HG03025 (cell line): ENCODE results near the gene IDH3A.

Source experiments
- ATAC-seq: cut with Tn5 transposase; IDR thresholded peaks from one replicate; pipeline ENCODE4 v1.9.1; 2021; ENCODE audit warnings: mild to moderate bottlenecking, moderate library complexity; ENCODE audit not compliant: unreplicated experiment, low FRiP score

Gene IDH3A

DNA sequence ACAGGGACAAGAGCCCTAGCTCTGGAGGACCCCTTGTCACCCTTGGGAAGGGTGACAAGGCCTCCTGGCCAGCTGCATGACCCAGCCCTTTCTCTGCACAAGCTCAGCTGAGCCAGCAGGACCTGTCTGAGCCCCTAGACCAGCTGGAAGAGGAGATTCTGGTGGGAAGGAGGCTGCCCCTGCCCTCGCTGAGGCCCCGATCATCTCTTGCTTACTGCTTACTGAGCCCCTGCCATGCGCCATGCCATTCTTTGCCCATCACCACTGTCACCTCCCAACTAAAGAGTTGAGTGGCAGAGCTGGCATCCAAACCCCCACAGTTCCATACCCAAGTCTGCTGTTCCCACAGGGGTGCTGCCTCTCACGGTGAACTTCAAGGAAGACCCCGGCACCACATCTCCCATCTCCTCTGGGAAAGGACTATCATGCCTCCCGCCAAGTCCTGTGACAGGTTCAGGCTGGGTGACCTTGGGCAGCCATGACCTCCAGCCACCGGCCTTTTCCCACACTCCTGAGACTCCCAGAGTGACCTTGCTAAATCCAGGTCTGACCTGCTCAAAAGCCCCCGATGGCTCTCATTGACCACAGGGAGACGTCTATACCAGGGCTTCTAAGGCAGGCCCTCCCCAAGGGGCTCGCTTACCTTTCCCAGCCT lies 51.2 kb downstream of the IDH3A start:
- ATAC-seq = no peak

DNA sequence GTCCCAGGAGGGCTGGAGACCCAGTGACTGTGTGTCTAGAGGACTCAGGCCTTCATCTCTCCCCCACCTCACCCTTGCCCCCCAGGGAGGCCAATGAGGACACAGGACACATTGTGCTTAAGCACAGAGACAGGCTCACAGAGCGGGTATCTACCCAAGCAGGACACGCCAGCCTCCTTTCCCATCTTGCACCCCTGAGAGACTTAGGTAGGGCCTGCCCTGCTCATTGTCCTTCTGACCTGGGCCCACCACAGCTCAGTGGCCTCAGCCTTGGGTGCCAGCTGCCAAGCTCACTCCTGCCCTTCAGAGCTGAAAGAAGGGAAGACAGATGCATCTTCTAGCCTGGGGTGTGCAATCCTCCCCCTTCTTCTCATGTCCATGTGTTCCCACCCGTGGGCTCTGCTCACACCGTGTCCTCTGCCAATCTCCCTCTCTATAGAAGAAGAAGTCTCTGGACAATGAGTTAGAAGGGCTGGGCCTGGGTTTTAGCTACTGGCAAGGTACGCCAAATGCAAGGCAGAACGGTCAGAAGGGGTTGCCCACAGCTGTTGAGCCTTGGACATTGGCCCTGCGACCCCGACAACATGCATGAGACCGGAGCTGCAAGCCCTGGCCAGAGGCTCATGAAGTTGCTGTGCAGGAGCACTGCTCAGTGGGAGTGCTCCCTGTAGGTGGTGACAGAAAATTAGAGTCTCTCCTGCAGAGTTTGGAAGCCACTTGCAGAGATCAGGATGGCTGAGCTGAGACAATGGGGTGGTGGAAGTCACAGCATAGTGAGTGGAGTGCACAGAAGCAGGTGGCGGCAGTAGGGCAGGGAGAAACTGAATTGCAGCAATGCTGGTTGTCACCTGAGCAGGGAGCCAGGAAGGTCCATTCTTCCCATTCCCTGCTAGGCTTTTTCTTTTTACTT lies 52.4 kb downstream of the IDH3A start:
- no peak for ATAC-seq

DNA sequence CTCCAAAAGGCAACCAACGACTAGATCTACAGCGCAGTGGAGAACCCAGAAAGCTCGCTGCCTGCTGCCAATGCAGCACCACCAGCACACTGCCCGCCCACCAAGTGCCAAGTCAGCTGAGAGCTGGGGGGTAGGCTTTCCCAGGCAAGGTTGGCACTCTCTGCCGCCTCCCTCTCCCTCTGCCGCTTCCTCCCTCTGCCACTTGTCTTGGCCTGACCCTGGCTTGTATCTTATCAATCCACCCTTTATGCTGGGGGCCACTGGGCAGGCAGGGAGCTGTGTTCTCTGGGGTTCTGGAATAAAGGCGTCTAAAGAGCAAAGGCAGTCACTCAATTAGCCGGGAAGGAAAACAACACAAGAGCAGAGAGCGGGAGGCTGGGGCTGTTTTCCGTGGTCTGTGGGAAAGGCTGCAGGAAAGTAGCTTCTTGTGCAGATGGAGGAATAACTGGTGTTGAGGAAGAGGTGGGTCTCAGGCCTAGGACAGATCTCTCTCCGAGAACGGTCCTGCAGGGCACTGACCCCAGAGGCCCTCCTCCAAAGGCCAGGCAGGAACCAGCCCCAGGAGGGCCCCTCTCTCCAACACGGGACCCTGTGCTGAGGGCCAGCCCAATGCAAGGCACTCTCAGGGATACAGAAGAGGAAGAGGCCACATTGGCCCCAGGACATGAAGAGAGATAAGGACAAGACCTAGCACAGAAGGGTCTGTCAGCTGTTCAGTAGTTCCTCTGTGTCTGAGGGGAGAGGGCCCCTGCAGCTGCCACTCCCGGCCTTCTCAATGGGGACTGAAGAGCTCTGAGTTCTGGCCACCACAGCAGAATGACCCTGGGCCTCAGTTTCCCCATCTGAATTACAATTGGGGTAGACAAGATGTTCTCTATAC lies 54.4 kb downstream of the IDH3A start:
- no peak for ATAC-seq

DNA sequence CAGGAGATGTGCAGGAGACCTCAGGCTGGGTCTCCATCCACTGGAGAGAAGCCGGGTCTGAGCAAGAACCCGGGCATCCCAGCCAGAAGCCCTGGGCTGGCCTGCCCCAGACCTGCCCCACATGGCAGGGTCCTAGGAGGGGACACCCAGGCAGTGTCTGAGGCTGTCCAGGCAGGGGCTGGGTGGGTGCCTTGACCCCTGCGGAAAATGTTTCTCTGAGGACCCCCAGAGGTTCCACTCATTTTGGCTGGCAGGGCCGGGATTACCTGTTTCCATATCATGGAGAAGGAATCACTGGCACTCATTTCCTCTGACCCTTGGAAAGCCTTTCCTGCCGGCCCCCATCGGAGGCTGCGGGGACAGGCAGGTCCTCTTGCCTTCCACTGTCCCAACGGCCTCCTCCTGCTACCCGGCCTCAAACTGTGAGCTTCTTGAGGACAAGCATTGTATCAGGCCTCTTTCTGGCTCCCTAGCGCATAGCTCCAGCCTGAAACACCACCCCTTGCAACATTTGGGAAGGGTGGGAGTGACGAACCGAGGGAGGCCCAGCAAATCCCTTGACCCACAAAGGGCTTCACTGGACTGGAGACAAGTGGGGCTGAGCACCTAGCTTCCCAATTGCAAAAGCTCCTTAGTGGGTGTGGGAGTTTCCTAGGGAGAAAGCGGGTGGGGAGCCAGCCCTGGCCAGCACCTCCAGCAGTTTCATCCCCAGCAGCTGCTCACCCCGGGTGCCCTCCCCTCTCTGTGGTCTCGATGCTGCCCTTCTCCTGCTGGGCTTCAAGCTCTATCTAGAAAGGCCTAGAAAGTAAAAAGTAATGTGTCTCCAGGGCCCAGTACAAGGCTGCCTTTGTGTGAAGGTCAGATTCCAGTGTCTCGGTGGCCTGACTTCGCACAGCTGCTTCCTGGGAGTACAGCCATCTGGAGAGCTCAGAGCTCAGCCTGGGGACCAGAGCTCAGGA lies 55.5 kb downstream of the IDH3A start:
- ATAC-seq = no peak

DNA sequence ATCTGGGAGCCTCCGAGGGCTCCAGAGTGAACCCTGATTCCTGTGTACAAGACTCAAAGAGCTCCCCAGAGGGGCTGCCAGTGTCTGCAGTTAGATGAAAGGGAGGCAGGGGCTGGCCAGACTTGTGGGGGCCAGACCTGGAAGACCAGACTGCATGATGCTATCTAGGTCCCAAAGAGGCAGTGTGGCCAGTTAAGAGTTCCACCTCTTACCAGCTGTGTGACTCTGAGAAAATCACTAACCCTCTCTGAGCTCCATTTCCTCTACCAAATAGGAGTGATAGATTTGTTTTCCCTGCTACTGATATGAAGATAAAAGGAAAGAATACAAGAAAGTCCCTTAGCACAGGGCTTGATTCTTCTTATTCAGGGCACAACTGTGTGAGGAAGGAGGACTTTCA lies 56.2 kb downstream of the IDH3A start:
- ATAC-seq = no peak

DNA sequence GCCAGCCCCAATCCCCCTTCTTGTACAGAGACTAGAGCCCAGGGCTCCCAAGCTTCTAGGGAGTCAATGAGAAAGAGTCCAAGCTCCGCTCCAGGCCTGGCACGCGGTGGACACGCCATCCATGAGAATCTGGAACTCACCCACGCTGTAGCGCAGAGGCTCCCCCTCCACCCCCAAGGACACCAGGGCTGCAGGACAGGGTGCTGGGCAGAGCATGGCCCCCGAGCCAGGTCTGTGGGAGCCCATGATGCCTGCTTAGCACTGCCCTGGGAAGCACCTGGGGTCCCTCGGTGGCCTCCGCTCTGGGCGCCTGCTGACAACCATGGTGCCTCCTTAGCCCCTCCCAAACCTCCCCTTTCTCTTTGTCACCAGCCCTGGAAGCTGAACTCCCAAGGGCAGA lies 56.7 kb downstream of the IDH3A start:
- ATAC-seq = no peak

DNA sequence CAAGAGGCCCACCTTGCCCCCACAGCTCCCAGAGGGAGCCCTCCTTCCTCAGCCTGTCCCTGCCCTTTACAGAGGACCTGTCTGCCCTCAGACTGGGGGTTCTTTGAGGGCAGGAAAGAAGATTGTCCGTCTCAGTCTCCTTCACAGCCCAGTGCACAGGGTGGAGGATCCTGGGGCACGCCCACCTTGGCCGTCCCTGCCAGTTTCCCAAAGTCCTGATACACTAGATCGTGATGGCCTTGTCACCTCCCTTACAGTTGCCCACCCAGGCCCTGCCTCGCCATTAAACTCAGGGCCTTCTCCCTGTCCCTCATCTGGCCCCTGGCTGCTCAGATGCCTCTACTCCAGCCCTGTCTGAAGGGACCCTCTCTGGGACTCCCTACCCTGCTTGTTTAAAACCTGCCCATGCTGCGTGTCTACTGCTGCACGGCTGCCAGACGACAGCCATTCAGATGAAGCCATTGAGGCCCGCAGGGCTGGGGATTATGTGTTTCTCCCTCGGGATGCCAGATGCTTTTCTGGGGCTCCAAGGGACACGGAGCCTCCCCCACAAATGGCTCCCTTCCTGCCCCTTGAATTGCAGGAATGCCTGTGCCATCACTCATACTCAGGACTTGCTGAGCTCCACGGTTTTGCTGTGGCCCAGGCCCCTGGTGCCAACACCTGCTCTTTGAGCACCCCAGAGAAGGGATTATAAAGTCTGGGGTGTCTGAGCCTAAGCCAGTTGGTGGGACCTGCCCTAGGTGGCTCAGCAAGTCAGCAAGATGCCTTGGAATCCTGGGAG lies 57.4 kb downstream of the IDH3A start:
- ATAC-seq = no peak

DNA sequence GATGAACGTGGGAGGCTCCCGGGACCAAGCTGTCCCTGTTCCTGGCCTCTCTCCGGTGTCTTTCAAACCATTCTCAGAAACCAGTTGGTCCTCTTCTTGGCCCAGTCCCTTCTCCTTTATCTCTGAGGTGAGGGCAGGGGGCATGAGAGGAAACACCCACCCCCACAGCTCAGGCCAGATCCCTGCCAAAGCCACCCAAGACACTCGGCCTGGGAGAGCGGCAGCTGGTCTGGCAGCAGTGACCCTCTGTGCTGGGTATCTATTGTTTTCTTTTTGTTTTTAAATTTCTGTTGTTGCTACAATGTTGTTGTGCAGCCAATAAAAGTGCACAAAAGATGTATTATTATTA lies 57.9 kb downstream of the IDH3A start:
- no peak for ATAC-seq

DNA sequence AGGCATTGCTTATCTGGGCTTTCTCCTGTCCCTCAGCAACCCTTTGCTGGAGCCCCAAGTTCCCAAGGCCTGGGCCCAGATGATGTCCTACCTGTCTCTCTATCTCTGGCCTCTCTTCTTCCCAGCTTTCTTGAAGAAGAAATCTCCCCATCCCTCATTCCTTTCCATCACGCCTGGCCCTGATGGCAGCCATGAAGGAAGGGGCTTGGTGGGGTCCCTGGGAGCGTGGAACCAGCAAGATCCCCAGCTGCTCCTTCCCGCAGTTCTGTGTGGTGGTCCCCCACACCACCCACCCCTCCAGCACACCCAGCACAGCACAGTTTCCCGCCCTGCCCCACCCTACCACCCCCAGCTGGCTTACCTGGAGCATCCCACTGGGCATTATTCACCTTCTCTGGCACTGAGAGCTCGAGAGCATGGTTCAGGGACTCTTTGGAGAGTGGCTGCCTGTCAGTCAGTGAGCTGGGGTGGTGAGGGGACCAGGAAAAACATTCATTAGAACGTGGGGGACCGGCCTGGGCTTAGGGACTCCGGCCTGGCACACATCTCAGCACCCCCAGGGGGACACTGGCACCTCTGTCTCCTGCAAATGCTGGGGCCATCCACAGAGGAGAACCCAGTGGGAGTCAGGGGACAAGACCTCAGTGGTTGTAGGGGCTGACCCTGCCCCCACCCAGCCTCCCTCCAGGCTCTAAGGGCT lies 58.6 kb downstream of the IDH3A start:
- ATAC-seq = no peak

DNA sequence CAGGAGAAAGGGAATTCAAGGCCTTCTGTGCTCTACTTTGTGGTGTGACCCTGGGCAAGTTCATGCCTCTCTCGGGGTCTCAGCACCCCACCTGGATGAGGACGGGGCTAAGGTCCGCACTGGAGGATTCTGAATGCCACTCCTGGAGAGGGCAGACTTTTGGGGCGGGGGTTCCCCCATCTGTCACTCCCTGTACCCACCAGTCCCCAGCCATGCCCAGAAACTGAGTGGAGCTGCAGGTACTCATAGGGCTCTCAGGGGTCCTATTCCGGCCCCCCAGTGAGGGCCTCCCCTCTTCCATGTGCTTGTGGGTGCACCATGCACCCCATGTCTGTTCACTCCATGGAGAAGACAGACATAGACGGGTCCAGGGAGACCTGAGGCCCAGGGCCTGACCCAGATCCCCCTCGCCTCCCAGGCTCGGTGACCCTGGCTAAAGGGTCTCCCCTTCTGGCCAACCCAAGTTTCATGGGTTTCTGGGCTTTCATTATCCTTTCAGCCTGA lies 59.2 kb downstream of the IDH3A start:
- ATAC-seq = no peak

DNA sequence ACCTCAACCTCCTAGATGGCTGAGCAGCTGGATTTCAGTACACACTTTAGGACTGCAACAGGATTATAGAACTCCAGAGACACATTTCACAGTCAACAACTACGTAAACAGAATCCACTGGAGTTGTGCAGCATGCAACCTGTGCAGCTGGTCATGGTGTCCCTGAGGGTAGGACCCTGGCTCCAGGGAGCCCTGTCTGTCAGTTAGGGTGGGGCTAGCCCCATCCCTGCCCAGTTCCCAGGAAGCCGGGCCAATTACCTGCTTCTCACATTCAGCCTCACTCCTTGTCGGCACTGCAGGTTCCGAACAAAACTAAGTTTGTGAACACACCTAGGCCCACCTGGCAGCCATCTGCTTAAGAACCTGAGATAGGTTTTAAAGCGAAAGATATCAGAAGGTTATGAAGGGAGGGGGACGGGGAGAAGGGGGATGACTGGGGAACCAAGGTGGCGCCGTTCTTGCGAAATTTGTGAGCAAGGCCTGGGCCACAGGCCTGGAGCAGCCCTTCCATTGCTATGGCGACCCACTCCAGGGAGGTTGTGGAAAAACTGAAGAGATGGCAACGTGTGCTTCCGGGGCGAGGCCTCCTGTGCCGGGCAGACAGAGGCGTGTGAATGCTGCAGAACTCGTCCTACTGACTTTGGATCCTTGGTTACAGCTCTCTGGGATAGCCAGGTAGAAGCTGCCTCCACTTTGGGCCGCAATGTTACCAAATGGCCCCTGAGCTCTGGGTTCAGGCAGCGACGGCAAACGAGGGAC lies 59.9 kb downstream of the IDH3A start:
- no peak for ATAC-seq

DNA sequence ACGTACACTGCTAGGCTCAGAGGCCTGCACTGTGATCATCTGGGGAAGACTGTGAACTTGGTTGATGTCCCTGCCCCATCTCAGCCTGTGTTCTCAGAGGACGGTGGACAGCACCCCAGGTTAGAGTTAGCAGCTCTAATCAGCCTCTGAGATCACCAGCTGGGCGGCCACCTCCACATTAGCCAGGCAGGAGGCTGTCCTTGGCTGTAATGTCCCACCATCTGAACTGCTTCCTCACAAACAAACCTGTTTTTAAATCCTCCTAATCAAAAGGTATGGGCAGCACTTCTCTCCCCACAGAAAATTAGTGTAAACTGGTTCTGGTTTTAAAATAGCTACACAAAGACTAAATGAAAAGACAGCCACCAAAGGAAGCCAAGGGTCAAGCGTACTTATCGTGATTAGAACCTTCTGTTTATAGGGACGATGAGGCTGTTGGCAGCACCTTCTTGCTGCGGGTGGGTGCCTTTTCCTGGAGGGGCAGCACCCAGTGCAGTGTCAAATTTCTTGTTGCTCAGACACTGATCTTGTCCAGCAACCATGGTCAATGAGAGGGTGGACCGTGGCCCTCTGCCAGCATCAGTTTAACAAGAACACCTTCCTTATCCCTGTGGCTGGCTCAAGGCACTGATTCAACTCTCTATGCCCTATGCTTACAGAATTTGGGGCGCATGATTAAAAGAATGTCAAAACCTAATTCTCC lies 60.6 kb downstream of the IDH3A start:
- no peak for ATAC-seq

DNA sequence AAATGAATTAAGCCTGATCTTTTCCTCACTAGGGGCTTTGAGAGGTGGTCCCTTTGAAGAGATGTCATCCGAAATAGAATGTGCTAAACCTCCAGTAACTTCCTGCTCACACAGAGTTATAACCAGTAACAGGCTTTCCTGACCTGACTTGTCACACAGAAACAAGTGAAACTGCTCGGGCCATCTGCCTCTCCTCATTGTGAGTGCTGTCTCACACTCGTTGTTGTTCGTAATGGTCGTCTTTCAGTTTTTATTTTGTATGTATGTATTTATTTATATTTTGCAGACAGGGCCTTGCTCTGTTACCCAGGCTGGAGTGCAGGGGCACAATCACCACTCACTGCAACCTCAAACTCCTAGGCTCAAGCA lies 61.2 kb downstream of the IDH3A start:
- no peak for ATAC-seq

DNA sequence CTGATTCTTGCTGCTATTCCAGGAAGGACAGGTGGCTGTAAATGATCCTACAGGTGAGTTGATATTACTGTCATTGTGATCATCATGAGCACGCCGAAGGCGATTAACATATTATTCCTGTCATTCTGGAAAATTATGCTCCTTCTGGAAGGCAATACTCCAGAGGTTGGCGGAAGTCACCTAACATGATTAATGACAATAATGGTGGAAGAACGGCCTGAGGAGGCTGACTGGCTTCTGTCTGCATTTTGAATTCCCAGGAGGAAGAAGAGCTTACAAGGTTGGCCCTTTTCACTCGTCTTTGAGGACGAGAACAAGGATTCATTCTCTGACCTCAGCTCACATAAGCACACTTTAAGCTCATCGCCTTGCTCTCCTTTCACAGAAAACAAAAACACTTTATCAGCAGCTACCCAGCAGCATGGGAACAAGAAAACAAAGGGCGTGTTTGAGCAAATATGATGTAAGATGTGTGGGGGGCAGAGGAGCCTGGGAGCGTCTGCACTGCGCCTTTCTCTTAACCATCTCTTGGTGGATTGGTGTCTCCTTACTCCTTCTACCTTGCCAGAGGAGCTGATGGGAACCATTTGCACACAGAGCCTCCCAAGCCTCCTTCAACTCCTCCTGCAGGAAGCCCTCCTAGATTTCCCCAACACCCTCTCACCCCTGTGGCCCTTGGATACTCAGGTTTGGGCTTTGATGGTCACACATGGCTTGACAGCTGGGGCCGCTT lies 62.2 kb downstream of the IDH3A start:
- ATAC-seq = no peak

DNA sequence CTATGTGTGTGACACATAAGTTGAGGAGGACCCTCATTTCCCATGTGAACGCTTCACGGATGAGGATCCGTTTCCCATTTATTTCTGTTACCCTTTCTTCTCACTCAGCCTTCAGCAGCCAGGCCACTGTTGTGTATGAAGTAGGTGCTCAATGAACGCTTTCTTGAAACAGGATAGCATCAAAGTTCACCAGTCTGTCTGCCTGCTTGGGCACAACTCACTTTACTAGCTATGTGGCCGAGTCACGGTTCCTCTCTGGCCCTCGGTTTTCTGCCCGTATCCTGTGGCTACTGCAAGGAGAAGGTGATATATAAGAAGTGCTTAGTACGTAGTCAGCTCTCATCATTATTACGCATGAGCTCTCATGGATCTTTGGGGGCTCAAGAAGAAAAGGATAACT lies 62.8 kb downstream of the IDH3A start:
- ATAC-seq = no peak

DNA sequence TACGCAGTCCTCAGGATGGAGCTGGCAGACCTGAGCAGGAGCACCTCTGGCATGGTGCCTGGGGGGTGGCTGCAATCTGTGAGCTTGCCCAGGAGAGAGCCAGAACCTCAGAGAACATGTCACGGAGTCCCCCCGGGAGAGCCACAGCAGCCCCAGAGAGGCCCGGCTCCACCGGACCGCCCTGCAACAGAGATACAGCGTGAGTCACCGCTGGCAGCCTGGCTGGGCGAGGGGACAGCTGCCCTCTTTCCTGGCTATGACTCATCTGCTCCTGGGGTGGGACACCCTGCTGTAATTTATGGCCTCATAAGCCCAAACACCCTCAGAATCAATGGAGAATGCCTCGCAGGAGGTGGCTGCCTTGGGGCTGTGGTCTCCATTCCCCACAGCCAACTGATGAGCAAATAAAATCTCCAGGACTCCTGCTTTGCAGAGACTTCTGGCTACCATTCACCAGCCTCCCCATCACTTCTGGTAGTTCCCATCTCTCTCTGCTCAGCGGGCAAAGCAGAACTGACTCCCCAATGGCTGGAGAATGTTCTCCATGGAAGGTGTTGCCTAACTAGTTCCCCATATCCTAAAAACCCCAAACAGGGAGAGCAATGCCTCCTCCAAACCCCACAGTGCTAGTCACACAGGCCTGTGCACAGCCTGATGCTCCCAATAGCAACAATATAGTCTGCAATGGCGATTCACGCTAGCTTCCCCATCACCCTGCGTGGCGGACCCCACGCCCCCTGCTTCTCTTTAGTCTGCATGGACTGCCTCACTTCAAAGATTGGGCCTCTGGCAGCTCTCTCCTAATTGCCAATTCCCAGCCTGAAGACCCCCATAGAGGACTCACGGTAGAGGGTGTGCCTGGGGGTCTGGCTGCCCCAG lies 63.6 kb downstream of the IDH3A start:
- ATAC-seq = no peak
